NCI-H524 treated with DMSO at 0.1 percent for 48 hours (cell line): Measurements from ENCODE around the gene RBFOX1.

ENCODE experiments used
- DNase-seq: peaks from one replicate; lab custom pipeline; 2025; lab: John Stamatoyannopoulos, UW

RBFOX1 gene

GRCh38 chr16:7605812-7606211 lies 273.2 kb downstream of the RBFOX1 start:
- DNase-seq: no peak

GRCh38 chr16:7612671-7613070 lies 280.0 kb downstream of the RBFOX1 start:
- DNase-seq: no peak

GRCh38 chr16:7613518-7613917 lies 280.9 kb downstream of the RBFOX1 start:
- DNase-seq: no peak

- DNase-seq: no peak
Observed at GRCh38 chr16:7614021-7614795, 281.6 kb downstream of the RBFOX1 start.

GRCh38 chr16:7615565-7615964 lies 282.9 kb downstream of the RBFOX1 start:
- DNase-seq: no peak

GRCh38 chr16:7624871-7625766 lies 292.5 kb downstream of the RBFOX1 start:
- DNase-seq: no peak

GRCh38 chr16:7628981-7629380 lies 296.3 kb downstream of the RBFOX1 start:
- DNase-seq: no peak

- no peak for DNase-seq
Observed at GRCh38 chr16:7629571-7629970, 296.9 kb downstream of the RBFOX1 start.

GRCh38 chr16:7637446-7637845 lies 304.8 kb downstream of the RBFOX1 start:
- DNase-seq: no peak

GRCh38 chr16:7638306-7638705 lies 305.7 kb downstream of the RBFOX1 start:
- no peak for DNase-seq

GRCh38 chr16:7640334-7640733 lies 307.7 kb downstream of the RBFOX1 start:
- DNase-seq: no peak

GRCh38 chr16:7644176-7644575 lies 311.5 kb downstream of the RBFOX1 start:
- DNase-seq: no peak

GRCh38 chr16:7644811-7645210 lies 312.2 kb downstream of the RBFOX1 start:
- no peak for DNase-seq

- no peak for DNase-seq
Observed at GRCh38 chr16:7646821-7647500, 314.3 kb downstream of the RBFOX1 start.

GRCh38 chr16:7650431-7650830 lies 317.8 kb downstream of the RBFOX1 start:
- no peak for DNase-seq

- DNase-seq: no peak
Observed at GRCh38 chr16:7651803-7652570, 319.3 kb downstream of the RBFOX1 start.

GRCh38 chr16:7653746-7654461 lies 321.3 kb downstream of the RBFOX1 start:
- no peak for DNase-seq

GRCh38 chr16:7675628-7676027 lies 343.0 kb downstream of the RBFOX1 start:
- DNase-seq: no peak

- no peak for DNase-seq
Observed at GRCh38 chr16:7680296-7680695, 347.7 kb downstream of the RBFOX1 start.

- DNase-seq: no peak
Observed at GRCh38 chr16:7688811-7689210, 356.2 kb downstream of the RBFOX1 start.

GRCh38 chr16:7689234-7689633 lies 356.6 kb downstream of the RBFOX1 start:
- no peak for DNase-seq
